HG03066 (cell line): ENCODE results near the gene TUBG2.

ENCODE experiments used
- ATAC-seq: cut with Tn5 transposase; IDR thresholded peaks from one replicate; pipeline ENCODE4 v1.9.1; 2021; ENCODE audit warnings: low read depth; ENCODE audit not compliant: unreplicated experiment

The TUBG2 gene

DNA sequence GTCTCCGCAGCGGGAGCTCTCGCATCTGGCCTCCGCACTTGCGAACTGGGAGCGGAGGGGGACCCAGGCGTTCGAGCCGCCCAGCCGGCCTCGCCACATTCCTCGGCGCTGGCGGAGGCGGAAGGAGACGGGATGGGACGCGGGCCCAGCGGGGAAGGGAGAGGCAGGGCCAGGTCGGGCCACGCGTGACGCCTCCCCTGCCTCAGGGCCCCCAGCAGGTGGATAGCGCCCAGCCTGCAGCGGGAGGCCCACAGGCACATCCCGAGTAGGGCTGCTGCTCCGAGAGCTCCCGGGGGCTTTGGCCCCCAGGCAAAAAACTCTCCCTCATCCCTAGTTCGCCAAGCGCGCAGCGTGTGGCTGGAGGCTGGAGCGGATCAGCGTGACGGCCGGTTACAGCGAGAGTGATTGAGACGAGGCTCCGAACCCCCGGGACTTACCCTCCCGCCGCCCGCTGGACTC, 16.9 kb downstream of the TUBG2 start:
- ATAC-seq: no peak

DNA sequence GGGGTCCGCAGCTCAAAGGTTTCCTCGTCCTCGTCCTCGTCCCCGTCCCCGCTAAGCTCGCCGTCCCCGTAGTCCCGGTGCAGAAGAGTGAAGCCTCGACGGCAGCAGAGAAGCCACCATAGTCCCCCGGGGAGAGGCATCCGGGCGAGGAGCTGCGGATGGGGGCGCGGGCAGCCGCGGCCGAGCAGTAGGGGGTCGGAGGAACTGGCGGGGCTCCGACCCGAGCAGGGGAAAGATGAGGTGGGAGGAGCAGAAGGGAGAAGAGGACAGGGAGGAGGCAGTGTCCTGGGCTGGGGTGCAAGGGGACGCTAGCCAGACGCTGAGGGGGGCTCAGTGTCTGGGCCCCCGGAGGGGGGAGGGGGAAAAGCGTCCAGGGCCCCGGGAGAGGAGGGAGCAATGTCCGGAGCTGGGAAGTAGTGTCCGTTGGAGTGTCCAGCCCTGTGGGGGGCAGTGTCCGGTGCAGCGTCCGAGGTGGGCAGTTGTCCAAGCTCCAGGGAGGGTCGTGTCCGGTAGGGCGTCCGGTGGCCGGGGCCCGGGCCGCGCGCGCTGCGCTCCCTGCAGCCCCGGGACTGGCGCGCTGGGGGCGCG, 17.4 kb downstream of the TUBG2 start, which contains the start of gene PLEKHH3:
PLEKHH3 (minus strand) TSS at position 571 of the 588 bp plus-strand sequence; CDS start at position 140, 431 bp downstream.
- ATAC-seq: no peak

DNA sequence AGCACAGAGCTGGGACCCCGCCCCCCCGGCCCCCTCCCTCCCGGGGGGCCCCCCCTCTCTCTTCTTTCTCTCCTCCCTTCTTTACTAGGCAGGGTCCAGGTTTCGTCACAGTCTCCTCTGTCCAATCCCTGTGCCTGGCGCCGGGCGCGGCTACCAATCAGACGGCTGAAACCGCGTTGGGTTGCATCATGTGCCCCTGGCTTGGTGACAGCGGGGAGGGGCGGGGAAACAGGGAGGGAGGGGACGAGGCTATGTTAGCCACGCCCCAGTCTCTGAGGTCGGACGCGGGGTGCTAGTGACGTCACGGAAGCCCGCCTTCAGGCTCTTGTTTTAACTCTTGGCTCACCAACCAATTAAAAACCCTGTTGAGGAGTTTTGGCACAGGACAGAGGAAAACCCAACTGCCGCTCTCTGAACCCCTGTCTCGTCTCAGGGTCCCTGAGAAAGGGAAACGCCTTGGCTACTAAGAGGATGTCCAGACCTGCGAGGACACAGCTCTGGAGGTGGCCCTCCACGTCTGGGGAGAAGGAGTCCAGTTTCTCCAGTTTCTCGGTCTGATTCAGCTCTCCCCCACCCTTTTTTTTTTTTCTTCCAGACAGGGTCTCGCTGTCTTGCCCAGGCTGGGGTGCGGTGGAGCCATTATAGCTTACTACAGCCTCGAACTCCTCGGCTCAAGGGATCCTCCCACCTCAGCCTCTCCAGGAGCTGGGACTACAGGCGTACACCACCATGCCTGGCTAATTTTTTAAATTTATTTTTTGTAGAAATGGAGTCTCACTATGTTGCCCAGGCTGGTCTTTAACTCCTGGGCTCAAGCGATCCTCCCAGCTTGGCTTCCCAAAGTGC, 18.2 kb downstream of the TUBG2 start:
- peak; percentile 61 for ATAC-seq

DNA sequence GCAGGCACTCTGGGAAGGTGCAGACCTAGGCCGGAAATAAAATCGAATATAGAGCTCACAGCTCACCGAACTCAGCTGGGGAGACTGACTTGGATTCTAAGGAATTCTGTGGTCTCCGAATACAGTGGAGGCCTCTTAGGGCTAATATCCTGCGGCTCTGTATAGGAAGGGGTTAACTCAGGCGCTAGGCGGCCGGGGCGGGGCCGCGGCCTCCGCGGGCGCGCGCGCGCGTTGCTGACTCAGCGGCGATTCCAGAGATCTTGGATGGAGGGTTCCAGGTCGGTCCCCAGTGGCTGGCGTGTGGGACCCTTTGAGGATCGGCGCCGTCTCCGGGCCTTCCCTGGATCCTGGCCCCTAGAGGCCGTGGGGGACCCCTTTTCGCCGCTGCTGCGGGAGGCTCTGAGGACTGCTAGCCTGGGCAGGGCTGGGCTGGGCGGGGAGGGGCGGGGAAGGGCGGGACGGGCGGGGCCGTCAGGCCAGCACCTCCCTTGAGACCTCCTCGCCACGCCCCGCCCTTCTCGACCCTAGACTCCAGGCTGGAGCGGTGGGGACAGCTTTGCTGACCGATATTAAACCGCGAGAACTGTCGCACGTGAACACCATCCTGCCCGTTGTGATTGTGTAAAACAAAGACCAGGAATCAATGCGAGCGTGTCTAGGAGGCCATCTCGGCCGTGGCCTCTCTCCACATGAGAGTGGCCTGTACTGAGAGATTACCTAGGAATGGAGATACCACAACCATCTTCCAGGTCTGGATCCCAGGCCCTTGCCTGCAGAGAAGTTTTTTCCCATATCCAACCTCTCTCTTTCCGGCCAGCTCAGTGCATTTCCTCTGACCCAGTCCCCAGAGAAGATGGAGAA, 19.1 kb downstream of the TUBG2 start:
- no peak for ATAC-seq

DNA sequence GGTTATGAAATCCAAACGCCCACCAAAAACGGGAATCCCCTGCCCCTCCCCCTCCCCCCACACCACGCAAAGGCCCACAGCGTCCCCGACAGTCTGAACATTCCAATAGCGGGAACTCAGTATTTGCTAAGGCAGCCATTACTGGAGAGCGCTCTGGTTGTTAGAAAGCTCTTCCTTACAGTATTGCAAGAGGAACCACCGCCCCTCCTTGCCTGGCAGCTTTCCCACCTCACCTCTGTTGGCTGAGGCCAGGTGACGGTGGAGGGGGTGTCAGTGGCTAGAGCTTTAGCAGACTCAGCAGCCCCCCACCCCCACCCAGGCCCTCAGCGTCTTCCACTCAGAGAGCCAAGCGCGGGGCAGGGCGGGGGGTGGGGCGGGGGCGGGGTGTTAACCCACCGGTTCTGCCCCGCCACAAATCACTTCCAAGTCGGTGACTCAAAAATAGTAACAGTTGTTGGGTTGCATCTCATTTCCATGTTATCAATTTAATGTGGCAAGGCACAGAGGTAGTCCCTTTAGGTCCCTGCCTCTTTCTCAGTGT, 19.9 kb downstream of the TUBG2 start:
- no peak for ATAC-seq

DNA sequence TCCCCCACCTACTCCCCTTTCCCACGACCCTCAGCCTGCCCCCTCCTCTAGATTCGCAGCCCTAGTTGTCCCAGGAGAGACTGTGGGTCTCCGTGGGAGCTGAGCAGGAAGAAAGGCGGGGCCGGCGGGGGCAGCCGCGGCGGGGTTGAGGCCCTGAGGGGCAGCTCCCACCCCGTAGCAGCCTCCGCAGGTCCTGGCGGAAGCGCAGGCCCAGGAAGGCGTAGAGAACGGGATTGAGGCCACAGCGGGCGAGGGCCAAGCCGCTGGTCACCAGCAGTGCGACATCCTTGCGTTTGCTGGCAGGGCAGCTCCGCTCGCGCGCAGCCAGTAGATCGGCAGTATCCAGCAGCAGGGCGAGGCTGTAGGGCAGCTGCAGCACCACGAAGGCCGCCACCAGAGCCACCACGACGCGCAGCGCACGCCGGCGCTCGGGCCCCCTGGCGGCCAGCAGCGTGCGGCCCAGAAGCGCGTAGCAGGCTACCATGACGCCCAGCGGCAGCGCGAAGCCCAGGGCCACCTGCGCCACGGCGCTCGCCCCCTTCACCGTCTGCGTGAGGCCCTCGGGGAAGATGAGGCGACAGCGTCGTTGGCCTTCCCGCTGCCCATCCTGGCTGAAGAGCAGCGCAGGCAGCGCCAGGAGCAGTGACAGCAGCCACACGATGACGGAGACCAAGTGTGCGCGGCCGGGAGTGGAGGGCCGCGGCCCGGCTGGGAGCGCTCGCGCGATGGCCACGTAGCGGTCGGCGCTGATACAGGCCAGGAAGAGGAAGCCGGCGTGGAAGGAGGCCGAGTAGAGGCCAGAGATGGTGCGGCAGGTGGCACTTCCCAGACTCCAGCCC, 20.6 kb downstream of the TUBG2 start:
- ATAC-seq: no peak

DNA sequence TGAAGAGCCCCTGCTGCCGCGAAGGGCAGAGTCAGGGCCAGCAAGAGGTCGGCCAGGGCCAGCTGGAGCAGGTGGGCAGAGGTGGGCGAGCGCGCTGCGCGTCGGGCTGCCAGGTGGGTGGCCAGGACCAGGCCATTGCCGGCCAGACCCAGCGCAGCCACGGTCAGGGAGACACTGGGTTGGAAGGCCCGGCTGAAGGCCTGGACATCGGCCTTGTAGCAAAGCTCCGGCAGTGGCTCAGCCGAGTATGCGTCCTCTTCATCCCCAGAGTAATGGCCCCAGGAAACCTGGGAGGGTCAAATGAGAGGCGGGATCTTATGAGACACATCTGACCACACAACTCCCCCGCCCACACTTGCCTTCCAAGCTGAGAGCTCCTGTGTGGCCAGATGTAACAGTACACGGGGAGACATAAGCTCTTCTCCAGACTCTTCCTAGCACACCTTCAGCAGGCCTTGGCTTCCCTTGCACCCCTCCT, 21.3 kb downstream of the TUBG2 start:
- ATAC-seq: no peak

DNA sequence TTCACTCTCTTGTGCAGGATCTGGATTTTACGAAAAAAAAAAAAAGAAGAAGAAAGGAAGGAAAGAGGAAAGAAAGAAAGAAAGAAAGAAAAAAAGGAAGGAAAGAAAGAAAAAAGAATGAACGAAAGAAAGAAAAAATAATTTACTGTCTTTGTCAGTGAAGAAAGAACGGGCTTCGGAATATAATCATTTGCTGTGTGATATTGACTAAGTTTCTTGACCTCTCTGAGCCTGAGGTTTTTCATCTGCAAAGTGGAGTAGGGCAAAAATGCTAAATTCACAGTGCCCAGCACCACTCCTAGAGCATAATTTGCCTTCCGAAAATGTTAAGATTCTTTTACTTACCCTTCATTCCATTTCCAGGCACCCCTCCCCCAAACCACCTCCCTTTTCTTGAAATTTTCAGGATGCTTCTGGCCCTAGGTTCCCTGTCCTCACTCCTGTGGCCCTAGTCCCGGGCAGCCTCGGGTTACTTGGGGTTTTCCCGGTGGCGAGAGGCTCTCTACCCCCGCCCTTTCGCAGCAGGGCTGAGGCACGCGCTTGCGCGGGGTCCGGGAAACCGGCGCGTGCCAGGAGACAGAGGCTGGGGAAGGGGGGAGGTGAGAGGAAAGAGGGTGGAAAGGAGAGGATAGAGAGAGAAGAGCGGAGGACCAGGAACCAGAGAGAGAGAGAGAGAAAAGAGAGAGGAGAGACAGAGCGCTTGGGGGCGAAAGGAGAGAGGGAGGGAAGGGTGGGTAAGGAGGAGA, 23.1 kb downstream of the TUBG2 start, which contains the start of gene CNTNAP1:
CNTNAP1 (plus strand) TSS at position 556 of the 746 bp plus-strand sequence. CDS start 299 bp downstream, outside the sequence.
- no peak for ATAC-seq

DNA sequence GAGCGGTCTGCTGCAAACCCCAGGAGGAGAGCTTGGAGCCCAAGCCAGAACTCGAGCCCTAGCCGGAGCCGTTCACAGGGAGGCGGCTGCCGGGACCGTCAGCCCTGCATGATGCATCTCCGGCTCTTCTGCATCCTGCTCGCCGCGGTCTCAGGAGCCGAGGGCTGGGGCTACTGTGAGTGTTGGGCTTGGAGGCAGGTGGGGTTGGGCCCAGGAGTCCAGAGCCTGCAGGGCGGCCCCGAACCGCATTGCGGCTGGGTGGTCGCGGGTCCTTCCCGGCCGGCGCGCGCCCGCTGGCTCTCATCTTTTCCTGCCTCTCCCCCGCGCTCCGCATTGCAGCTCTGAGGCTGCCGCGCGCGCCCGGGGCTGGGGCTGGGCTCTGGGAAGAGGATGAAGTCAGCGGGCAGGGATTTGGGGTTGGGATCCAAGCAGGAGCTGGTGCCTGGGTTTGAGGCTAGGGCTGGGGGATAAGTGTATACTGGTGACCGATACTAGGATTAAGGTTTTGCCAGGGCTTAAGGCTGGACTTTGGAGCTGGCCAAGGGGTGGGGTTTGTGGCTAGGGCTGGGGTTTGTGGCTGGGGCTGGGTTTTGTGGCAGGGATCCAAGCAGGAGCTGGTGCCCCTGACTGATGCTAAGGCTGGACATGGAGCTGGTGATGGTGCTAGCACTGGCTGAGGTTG, 23.8 kb downstream of the TUBG2 start:
- ATAC-seq: no peak

DNA sequence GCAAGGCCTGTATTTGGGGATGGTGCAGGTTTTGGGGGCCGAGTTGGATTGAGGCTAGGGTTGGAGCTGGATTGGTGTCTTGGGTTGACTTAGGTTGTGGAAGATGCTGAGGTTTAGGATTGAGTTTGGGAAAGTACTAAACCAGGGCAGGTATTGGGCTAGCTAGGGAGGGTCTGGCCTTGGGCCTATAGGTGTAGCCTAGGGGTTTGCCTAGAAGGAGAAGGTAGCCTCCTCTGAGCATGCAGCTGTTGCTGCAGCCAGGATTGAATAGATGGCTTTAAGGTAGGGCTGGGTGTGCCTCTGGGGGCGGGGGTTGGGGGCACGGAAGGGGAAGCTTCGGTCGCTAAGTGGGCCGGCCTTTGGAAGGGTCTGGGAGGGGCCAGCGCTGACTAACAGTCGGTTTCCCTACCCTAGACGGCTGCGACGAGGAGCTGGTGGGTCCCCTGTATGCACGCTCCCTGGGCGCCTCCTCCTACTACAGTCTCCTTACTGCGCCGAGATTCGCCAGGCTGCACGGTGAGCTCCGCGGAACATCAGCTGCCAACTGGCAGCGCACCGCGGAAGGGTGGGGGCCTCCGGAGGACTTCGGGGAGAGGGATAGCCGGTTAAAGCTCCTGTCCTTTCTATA, 24.4 kb downstream of the TUBG2 start:
- ATAC-seq: no peak

DNA sequence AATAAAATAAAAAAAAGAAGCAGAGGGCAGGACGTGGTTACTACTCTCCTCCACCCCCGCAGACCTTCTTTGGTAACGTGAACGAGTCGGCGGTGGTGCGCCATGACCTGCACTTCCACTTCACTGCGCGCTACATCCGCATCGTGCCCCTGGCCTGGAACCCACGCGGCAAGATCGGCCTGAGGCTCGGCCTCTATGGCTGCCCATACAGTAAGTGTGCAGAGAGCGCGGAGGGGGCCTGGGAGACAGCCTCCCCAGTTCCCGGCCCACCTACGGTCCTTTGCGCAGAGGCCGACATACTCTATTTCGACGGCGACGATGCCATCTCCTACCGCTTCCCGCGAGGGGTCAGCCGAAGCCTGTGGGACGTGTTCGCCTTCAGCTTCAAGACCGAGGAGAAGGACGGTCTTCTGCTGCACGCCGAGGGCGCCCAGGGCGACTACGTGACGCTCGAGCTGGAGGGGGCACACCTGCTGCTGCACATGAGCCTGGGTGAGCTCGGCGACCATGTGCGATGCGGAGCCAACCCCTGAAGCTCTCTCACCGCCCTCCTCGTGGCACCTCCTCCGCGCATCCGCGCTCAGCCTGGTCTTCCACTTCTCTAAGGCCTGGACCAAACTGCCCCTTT, 26.0 kb downstream of the TUBG2 start:
- no peak for ATAC-seq

DNA sequence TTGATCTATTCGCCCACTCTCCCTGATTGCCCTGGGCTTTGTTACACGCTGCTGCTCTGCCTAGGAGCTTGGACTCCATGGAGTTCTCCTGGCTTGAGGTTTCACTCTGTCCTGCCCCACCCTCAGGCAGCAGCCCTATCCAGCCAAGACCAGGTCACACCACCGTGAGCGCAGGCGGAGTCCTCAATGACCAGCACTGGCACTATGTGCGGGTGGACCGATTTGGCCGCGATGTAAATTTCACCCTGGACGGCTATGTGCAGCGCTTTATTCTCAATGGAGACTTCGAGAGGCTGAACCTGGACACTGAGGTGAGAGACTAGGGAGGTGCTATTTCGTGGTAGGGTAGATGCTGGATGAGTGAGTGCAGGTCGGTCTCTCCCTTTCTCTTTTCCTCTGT, 26.7 kb downstream of the TUBG2 start:
- no peak for ATAC-seq

DNA sequence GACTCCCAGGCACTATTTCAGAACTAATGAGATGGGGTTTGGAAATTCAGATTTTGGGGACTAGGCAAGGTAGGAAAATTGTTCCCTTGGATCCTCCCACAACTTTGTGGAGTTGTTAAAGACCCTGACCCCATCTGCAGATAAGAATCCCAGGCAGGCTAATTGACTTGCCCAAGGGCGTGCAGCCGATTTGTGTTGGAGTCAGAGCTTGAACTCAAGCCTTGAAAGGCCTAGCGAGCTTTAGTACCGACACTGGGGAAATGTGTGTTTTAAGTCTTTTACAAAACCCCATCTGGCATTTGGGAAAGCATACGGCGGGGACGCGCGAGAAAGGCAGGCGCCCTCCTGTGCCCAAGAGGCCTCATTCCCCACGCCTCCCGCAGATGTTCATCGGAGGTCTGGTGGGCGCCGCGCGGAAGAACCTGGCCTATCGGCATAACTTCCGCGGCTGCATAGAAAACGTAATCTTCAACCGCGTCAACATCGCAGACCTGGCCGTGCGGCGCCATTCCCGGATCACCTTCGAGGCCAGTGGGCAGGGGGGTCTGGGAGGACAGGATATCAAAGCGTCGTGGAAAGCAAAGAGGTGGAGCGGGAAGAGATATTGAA, 27.5 kb downstream of the TUBG2 start:
- ATAC-seq: no peak

DNA sequence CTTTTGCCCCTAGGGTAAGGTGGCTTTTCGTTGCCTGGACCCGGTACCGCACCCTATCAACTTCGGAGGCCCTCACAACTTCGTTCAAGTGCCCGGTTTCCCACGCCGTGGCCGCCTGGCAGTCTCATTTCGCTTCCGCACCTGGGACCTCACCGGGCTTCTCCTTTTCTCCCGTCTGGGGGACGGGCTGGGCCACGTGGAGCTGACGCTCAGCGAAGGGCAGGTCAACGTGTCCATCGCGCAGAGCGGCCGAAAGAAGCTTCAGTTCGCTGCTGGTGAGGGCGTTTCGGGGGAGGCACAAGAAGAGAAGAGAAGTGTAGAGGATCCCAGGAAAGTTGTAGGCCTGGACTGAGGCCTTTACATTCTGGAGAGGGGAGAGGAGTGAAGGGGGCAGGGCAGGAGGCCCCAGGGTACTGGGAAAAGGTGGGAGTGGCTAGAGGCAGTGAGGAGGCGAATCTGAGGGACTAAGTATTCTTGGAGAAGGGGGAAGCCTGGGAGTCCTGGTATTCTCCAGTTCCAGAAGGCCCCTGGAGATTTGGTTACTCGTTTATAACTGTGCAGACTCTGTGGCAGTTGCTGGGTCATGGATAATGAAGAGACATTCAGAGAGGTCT, 28.7 kb downstream of the TUBG2 start:
- no peak for ATAC-seq

DNA sequence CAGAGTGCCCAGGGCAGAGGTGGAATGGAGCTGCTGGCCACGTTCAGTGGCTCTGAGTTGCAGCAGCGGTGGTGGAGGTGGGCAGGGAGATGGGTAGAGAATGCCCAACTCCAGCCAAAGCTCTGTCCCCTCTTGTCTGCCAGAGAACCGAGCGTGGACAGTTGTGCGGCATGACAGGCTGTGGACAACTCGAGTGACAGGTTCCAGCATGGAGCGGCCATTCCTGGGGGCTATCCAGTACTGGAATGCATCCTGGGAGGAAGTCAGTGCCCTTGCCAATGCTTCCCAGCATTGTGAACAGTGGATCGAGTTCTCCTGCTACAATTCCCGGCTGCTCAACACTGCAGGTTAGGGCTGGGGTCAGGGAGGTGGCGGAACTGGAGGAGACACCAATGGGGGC, 31.5 kb downstream of the TUBG2 start:
- no peak for ATAC-seq

DNA sequence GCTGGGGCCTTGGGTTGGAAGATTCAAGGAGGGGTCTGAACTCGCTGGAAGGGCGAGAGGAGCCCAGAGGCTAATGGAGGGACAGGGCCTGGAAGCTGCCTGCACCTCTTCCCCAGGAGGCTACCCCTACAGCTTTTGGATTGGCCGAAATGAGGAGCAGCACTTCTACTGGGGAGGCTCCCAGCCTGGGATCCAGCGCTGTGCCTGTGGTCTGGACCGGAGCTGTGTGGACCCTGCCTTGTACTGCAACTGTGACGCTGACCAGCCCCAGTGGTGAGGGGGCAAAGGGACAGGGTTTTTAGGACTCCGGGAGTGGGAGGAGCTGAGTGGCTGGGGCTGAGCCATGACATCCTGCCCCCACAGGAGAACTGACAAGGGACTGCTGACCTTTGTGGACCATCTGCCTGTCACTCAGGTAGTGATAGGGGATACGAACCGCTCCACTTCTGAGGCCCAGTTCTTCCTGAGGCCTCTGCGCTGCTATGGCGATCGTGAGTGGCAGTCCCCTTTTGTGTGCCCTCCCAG, 32.0 kb downstream of the TUBG2 start:
- no peak for ATAC-seq
